Lower lobe of right lung (tissue), 2 donors: ENCODE measurements around the gene UBE2Q1. TPM values are rescaled to one million over a fixed set of nuclear protein-coding genes. Genes with fewer than 3 reads are reported as not detected.

Experiments
- ATAC-seq, 2 donors: fragments of 200-7000 bp; cut with Tn5 transposase; one replicate each; pipeline ENCODE4 v1.9.1; 2020 to 2022; ENCODE audit warnings: mild to moderate bottlenecking in 2 of 2, moderate library complexity in 2 of 2
- DNase-seq: peaks from one replicate; pipeline ENCODE4 v3.0.0-alpha.2; 2020
- H3K27ac ChIP-seq: fragments of 200-600 bp; one replicate; pipeline ENCODE4 v1.8.0; 2022
- H3K27me3 ChIP-seq: fragments of 200-600 bp; one replicate; pipeline ENCODE4 v1.8.0; 2022; ENCODE audit warnings: low read depth
- H3K36me3 ChIP-seq: fragments of 200-600 bp; one replicate; pipeline ENCODE4 v1.8.0; 2022; ENCODE audit warnings: mild to moderate bottlenecking
- H3K4me1 ChIP-seq: fragments of 200-600 bp; one replicate; pipeline ENCODE4 v1.8.0; 2022
- H3K4me3 ChIP-seq: fragments of 200-600 bp; one replicate; pipeline ENCODE4 v1.8.0; 2022; ENCODE audit warnings: mild to moderate bottlenecking
- H3K9me3 ChIP-seq: fragments of 200-600 bp; one replicate; pipeline ENCODE4 v1.8.0; 2022
- intact Hi-C: fragments of 100-400 bp; cut with DNase I; formaldehyde crosslinking; loops from one replicate; pipeline ENCODE4 v1.11.0; 2022
- total RNA-seq: library from RNA; stranded (reverse); fragmentation: NEBNext Ultra II Directional; extraction: Animal tissue kit (Norgen Biotek cat#: 25700); gene quantifications from one replicate; pipeline ENCODE4 v1.2.1, GENCODE V29; 2021
- TF ChIP-seq, protein P1 (sequence below): fragments of 200-600 bp; IDR thresholded peaks from one replicate; pipeline ENCODE4 v1.8.0; 2022; ENCODE audit warnings: antibody characterized with exemption, mild to moderate bottlenecking
- donor health status: DM: no; HTN: yes; CAD: no; lungs with severe emphysema.

UBE2Q1 gene
- total RNA-seq, 1 donor from 2014 or later = 79.5 TPM

DNA sequence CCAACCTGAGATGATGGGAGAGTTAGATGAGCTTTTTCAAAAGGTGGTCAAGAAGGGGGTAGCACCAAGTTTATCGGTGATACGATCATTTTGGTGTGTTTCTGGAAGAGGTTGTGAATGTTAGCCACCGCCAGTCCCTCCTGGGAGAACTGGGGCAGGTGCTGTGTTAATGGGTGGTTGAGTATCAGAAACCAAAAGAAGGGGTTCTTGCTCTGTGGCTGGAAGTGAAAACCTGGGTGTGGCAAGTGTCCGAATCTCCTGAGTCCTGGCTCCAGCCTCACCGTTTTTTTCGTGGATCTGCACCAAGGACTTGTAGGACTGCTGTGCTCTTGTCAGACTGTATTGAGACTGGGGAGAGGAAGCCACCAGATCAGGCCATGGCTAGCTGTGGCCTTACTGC lies 7.8 kb downstream of the UBE2Q1 start:
- ATAC-seq (no peak), DNase-seq (no peak)
- TF ChIP-seq, protein P1, sequence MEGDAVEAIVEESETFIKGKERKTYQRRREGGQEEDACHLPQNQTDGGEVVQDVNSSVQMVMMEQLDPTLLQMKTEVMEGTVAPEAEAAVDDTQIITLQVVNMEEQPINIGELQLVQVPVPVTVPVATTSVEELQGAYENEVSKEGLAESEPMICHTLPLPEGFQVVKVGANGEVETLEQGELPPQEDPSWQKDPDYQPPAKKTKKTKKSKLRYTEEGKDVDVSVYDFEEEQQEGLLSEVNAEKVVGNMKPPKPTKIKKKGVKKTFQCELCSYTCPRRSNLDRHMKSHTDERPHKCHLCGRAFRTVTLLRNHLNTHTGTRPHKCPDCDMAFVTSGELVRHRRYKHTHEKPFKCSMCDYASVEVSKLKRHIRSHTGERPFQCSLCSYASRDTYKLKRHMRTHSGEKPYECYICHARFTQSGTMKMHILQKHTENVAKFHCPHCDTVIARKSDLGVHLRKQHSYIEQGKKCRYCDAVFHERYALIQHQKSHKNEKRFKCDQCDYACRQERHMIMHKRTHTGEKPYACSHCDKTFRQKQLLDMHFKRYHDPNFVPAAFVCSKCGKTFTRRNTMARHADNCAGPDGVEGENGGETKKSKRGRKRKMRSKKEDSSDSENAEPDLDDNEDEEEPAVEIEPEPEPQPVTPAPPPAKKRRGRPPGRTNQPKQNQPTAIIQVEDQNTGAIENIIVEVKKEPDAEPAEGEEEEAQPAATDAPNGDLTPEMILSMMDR = no peak
- H3K9me3 ChIP-seq = no peaks in the 10 kb centered on the region
- no peak overlapping the region for H3K27ac ChIP-seq
- peaks cover 25% of the 10 kb centered on the region for H3K4me1 ChIP-seq
- intact Hi-C loops = no loop called here
- peaks cover 72% of the 10 kb centered on the region for H3K36me3 ChIP-seq
- H3K27me3 ChIP-seq = no peaks in the 10 kb centered on the region
- no peak overlapping the region for H3K4me3 ChIP-seq

DNA sequence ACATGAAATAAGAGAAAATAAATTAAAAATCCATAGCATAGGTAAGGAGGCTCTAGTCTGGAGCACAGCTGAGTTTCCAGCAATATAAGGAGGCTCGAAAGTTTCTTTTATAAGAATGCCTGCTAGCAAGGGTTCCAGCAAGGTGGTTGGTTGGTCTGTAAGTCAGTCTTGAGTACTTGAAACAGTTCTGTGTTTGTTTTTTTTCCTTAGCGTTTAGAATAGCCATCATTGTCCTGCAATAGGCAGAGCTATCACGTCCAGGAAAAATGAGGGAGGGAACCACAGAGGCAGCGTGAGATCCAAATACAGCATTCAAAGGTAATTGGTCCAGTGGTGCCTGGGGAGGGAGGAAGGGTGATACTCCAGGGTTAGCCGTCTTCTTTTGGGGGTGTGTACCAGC lies 8.4 kb downstream of the UBE2Q1 start:
- DNase-seq = no peak
- H3K9me3 ChIP-seq = no peaks in the 10 kb centered on the region
- intact Hi-C loops = no loop called here
- H3K27me3 ChIP-seq = no peaks in the 10 kb centered on the region
- no peak overlapping the region for H3K27ac ChIP-seq
- TF ChIP-seq, protein P1 = no peak
- H3K4me3 ChIP-seq = no peak overlapping the region
- H3K36me3 ChIP-seq = peaks cover 66% of the 10 kb centered on the region
- H3K4me1 ChIP-seq = peaks cover 25% of the 10 kb centered on the region
- ATAC-seq = no peak

GRCh38 chr1:154549202-154549770 lies 9.2 kb downstream of the UBE2Q1 start:
- DNase-seq = no peak
- Histone ChIP-seq H3K9me3 (no peaks in the 10 kb centered on the region), H3K4me1 (peaks cover 25% of the 10 kb centered on the region), H3K36me3 (peaks cover 59% of the 10 kb centered on the region), H3K4me3 (no peak overlapping the region), H3K27me3 (no peaks in the 10 kb centered on the region), H3K27ac (no peak overlapping the region)
- intact Hi-C loops = loop anchor here (10.0 kb wide), 1 partner anchor 54 kb away; no protein-coding TSS in a partner anchor
- ATAC-seq = no peak
- TF ChIP-seq, protein P1 = no peak

DNA sequence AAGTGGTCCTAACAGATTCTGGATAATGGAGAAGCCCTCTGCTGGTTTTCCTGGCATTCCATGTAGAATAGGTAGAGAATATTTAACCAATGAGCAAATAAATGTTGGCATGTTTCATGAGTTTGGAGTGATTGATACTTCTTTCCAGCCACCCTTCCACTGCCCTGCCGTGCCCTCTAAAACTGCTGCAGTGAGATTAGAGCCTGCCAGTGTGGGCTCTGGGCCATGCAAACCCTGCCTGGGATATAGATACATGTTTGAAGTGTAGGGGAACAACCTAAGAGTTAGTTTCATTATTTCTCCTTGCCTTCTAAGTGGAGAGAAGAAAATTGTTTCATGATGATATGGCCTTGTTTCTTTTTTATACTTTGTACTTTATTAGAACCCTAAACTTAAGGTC lies 10.4 kb downstream of the UBE2Q1 start:
- no peak for DNase-seq
- TF ChIP-seq, protein P1 = no peak
- Histone ChIP-seq H3K9me3 (no peaks in the 10 kb centered on the region), H3K4me1 (peaks cover 18% of the 10 kb centered on the region), H3K36me3 (peaks cover 50% of the 10 kb centered on the region), H3K27me3 (no peaks in the 10 kb centered on the region), H3K4me3 (no peak overlapping the region), H3K27ac (no peak overlapping the region)
- ATAC-seq = peak in 1 of 2 donors; percentile 48
- intact Hi-C loops = loop anchor here (10.0 kb wide), 1 partner anchor 53 kb away; no protein-coding TSS in a partner anchor

DNA sequence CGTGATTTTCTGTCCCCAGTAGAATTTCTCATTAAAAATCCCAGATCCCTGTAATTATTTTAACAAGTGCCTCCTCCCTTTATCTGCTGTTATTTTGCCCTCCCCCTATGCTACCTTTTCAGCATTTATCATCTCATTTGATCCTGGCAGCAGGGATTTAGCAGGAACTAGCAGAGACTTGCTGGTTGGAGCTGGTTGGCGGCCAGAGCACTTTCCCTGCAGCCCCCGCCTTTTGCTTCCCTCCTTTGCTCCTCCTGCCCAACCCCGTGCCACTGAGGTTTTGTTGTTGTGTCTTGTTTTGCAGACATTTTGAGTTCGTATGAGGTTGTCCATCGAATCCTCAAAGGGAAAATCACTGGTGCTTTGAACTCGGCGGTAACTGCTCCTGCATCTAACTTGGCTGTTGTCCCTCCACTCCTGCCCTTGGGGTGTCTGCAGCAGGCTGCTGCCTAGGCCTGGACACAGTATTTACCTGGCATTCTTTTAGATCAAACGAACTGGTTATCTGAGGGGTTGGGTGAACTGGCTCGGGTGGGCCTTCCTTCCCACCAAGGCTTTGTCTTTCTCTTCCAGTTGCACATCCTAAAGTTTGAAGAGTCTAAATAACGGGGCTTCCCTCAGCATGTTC lies 11.2 kb downstream of the UBE2Q1 start:
- Histone ChIP-seq H3K36me3 (peaks cover 42% of the 10 kb centered on the region), H3K9me3 (no peaks in the 10 kb centered on the region), H3K4me1 (peaks cover 18% of the 10 kb centered on the region), H3K4me3 (no peak overlapping the region), H3K27me3 (no peaks in the 10 kb centered on the region), H3K27ac (no peak overlapping the region)
- intact Hi-C loops = loop anchor here (10.0 kb wide), 1 partner anchor 52 kb away; no protein-coding TSS in a partner anchor
- TF ChIP-seq, protein P1 = no peak
- DNase-seq (no peak), ATAC-seq (no peak)
